KBM-7 (cell line): ENCODE data around the gene PBX2.
"Not testable (repeated sequence)": the region's sequence is repeated elsewhere in the genome, so short reads cannot be mapped to it uniquely, and the experiment has no call there.

Experiments
- DNase-seq: peaks from one replicate; pipeline ENCODE4 v3.0.0-alpha.2; 2015
- in situ Hi-C: fragments of 300-500 bp; cut with MboI; formaldehyde crosslinking; loops from 2 replicates; pipeline ENCODE4 v1.14.3; 2020; ENCODE audit warnings: low sequenced_read_pairs, low pct_unique_long_range_greater_than_20kb, mixed read lengths

The PBX2 gene

DNA sequence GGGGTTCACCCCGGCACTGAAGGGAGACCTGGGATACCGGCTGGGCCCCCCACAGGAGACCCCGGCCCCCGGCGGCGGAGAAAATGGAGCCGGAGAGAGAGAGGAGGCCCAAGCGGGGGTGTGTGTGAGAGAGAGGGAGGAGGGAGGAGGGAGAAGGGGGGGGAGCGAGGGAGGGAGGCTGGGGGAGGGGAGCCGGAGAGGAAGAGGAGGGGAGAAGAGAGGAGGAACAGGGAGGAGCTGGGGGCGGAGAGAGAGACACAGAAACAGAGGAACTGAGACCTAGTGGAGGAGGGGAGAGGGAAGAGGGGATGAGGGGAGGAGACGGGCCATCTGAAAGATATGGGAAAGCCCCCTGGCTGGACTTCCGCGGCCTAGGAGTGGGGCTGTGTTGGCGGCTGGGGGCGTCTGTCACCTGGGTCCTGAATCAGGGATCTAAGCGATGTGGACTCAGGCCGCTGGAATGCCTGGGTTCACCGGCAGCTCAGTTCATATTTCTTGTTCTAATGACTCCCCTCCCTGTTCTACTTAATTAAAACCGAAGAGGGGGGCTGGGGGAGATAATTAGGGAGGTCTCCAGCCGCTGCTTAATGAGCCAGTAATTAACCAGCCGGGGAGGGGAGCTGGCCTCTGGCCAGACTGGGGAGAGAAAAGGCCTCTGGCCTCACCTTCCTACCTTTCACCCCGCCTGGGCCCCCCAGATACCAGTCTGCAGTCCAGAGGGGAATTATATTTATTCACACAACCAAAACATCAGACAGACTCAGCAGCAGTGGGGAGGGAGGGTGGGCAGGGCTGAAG, at the start of gene PBX2:
TSS of gene PBX2 (minus strand) at position 149 of the 798 bp plus-strand sequence. CDS start 287 bp downstream, outside the sequence.
- in situ Hi-C loops: no loop called here
- DNase-seq: peak; percentile 91

DNA sequence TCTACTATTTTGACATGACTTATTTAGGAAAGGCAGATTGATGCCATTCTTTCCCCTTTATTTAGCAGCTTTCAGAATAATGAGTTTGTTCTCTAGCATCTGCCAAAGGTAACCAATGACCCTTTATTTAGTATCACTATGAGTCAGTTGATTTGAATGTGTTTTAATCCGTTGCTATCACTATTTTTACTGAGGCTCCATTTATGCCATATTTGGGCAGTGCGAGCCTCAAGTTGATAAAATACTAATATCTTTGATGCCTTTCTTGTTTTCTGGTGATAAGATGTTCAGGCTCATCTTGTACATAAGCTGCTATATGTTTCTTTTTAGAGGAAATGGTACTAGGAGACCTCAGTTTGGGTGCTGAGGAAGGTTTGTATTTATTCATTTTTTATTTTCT, 49.5 kb upstream of the PBX2 start:
- in situ Hi-C loops: no loop called here

DNA sequence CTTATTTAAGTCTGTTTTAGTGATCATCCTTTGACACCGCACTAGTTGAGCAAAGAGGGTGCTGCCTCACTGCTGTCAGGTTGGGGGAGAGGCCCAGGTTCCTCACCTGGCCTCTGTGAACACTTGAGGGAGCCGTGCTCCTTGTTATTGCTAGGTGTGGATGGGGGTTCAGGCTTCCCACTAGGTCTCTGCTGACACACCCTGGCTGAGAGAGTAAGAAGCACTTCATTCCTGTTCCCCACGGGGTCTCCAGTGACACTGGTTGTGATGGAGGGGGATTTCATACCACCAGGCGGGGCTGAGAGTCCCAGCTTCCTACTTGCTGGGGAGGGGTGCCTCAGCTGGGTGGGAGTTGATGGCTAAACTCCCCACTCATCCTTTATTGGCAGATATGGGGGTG, 44.9 kb upstream of the PBX2 start:
- in situ Hi-C loops: no loop called here
- peak; percentile 14 for DNase-seq

More for the DNA sequence above, 49.5 kb upstream of the PBX2 start:
- DNase-seq: no peak

DNA sequence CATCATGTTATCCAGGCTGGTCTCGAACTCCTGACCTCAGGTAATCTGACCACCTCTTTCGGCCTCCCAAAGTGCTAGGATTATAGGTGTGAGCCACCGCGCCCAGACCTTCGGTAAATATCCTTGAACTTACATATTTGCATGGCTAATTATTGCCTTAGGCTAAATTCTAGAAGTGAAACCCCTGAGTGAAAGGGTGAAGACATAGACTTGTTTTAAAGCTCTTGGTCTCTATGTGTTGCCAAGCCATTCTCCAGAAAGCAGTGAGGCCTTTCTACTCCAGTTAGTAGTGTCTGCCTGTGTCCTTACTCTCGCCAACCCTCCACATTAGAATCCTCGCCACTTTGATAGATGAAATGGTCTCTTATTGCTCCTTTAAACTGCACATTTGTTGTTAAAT, 36.4 kb upstream of the PBX2 start:
- in situ Hi-C loops: no loop called here
- DNase-seq: no peak

GRCh38 chr6:32224696-32225095, 34.7 kb upstream of the PBX2 start:
- in situ Hi-C loops: no loop called here
- DNase-seq: no peak

DNA sequence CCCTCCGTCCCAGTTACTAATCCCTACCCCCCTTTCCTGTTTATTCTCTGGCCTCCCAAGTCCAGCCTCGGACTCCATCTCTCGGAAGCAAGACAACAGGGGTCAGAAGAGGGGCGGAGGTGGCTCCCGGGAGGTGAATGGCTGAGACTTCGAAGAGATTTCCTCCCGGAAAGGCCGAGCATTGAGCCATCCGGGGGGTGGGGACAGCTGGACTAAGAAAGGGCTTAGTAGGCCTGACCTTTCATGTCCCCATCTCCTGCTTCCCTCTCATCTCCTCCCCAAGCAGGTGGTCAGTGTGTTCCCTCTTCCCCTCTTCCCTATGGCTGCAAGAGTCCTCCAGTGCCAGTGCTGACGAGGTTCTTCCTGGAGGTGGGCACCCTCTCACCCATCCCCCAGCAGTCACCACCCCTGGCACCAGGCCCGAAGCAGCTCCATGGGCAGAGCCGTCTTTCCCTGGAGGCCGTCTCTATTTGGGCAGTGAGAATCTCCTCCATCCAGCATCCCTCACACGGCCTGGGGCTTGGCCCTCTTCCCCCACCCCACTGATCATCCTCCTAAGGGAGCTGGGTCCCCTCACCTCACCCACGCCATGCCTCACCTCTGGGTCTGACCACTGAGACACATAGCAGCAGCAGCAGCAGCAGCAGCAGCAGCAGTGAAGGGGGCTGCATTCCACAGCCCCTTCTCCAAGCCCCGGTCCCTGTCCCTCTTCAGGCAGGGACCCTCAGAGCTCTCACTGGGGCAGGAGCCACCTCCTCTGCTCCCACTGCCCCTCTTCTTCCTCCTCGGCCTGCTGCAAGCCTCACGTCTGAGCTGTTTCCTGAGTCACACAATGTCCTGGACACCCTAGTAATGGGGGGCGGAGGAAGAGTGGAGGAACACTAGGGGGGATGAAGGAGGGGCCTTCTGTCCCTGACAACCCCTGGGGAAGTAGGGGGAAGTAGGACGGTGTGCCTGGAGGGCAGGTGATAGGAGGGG, 33.5 kb upstream of the PBX2 start, which contains the start of gene NOTCH4:
TSS of gene NOTCH4 (minus strand) at position 810 of the 978 bp plus-strand sequence. CDS start at position 671, 139 bp downstream.
- no peak for DNase-seq
- in situ Hi-C loops: no loop called here

DNA sequence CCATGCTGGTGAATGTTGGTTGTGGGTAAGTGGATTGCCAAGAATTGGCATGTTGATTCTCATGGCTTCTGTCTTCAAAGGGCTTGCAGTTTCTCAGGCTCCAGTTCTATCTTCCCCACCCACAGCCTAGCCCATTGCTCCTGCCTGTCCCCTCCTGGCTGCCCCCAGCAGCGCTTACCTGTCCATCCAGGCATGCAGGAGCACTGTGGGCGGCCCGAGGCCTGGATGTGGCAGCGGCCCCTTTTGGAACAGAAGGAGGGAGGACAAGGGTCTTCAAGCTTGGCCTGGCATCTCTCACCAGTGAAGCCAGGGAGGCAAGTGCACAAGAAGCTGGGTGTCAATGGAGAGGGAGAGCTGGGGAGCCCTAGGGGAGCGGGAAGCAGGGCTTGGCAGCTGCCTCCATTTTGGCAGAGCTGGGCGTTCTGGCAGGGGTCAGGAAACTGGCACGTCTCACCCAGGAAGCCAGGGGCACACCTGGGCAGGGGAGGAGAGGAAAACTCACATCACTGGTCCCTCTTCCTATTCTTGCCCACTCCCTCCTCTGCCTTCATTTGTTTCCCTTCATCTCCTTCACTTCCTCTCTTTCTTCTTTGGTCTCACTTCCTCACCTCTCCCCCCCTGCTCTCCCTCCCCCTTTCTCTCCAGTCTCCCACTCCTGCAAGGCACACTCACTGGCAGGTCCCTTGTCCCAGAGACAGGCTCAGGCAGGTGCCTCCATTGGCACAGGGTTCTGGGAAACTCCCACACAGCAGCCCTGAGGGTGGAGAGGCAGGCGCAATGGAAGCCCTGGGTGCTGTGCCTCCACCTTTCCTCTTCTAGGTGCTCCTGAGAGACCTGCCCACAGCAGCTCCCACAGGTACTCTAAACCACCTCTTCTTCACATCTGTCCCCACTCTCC, 32.6 kb upstream of the PBX2 start:
- in situ Hi-C loops: no loop called here
- DNase-seq: no peak

DNA sequence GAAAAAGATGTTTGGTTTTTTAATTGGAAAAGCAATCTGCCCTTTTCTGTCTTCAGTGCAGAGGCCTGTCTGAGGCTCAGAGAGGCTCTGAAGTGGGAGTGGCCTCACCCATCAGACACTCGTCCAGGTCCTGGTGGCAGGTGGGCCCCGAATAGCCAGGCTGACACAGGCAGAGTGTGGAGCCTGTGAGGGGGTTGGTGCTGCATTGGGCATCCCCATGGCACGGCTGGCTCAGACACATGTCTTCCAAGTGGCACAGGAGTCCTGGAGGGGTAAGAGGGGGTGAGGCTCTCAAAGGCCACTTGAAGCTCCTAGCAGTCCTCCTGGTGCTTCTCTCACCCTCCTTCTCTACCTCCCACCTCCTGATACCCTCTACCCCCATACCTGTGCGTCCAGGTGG, 30.0 kb upstream of the PBX2 start:
- in situ Hi-C loops: no loop called here
- DNase-seq: no peak

DNA sequence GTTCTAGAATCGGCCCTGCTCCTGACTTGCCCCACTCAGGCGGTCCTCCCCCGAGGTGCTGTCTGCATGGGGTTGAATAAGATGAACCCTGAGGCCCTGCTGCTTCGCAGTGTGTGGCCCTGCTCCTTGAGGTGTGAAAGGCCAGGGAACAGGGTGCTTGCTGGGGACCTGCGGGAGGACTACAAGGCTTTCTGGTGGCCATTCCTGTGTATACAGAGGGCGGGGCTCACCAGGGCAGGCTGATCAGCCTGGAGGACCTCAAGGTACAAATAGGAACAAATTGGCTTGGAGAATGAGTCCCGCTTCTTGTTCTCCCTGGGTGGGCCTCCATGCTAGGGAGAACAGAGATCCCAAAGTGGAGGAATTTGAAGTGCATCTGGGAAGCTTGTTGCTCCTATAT, 28.2 kb upstream of the PBX2 start:
- in situ Hi-C loops: no loop called here
- no peak for DNase-seq

GRCh38 chr6:32216998-32217397, 27.0 kb upstream of the PBX2 start:
- no peak for DNase-seq
- in situ Hi-C loops: no loop called here

GRCh38 chr6:32216285-32216684, 26.3 kb upstream of the PBX2 start:
- DNase-seq: no peak
- in situ Hi-C loops: no loop called here

- no peak for DNase-seq
- in situ Hi-C loops: no loop called here
Measured at GRCh38 chr6:32215617-32216016, 25.6 kb upstream of the PBX2 start.

DNA sequence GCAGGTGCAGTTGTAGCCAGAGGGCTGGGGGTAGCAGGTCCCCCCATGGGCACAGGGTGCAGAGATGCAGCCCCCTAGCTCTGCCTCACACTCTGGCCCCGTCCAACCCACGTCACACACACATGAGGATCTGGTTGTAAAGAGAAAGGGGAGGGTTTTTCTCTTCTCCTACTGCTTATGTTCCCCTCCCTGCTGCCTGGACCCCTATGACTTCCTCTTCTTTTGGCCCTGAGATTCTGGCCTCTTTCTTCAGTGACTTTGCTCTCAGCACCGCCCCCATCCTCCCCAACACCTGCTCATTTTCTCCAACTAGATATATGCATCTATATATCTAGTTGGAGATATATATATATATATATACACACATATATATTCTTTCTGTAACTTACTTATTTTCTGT, 24.1 kb upstream of the PBX2 start:
- in situ Hi-C loops: no loop called here
- DNase-seq: peak; percentile 29

DNA sequence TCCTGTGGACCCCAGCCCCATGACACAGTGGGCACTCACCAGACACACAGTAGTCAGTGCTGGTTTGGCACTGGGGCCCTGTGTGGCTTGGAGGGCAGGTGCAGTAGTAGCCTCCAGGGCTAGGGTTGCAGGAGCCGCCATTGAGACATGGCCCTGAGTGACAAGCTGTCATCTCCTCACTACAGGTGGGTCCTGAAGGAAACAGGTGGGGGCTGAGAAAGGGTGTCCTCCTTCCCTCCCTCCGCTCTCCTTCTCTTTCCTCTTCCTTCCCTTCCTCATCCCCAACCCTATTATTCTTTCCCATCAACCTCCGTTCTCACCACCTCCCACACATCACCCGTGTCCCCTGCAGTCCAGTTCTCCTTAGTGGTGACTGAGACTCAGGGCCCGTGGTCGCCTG, 23.6 kb upstream of the PBX2 start:
- in situ Hi-C loops: no loop called here
- no peak for DNase-seq

- no peak for DNase-seq
- in situ Hi-C loops: no loop called here
Measured at GRCh38 chr6:32212076-32212760, 22.2 kb upstream of the PBX2 start.

GRCh38 chr6:32211432-32211831, 21.4 kb upstream of the PBX2 start:
- in situ Hi-C loops, DNase-seq: not testable (repeated sequence)

- DNase-seq: no peak
- in situ Hi-C loops: no loop called here
Measured at GRCh38 chr6:32210191-32210601, 20.2 kb upstream of the PBX2 start.

DNA sequence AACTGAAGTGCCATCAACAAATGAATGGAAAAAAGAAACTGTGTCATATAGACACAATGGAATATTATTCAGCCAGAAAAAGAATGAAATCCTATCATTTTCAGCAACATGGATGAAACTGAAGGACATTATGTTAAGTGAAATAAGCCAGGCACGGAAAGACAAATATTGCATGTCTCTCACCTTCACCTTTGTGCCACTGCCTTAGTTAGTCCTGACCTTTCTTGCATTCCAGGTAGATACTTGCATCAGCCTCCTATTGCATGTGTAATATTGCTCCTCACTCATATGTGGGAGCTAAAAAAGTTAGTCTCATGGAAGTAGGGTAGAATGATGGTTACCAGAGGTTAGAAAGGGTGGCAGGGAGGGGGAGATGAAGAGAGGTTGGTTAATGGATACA, 19.0 kb upstream of the PBX2 start:
- in situ Hi-C loops: no loop called here
- DNase-seq: no peak
